TTC549 (cell line): ENCODE results near the gene SH3PXD2B.

ENCODE experiments used
- FAIRE-seq: peaks from 2 replicates; lab custom pipeline; 2012; peaks lifted over from hg19 to GRCh38; lab: Jason Lieb, UNC

Gene SH3PXD2B

GRCh38 chr5:172453206-172453985 lies 929 bp downstream of the SH3PXD2B start:
- FAIRE-seq: no peak

GRCh38 chr5:172452398-172453205 lies 1.7 kb downstream of the SH3PXD2B start:
- FAIRE-seq: no peak

GRCh38 chr5:172451771-172452197 lies 2.5 kb downstream of the SH3PXD2B start:
- FAIRE-seq: no peak

GRCh38 chr5:172450861-172451695 lies 3.2 kb downstream of the SH3PXD2B start:
- no peak for FAIRE-seq

GRCh38 chr5:172450453-172450852 lies 3.9 kb downstream of the SH3PXD2B start:
- FAIRE-seq: no peak

- no peak for FAIRE-seq
Measured at GRCh38 chr5:172448999-172449398, 5.3 kb downstream of the SH3PXD2B start.

- FAIRE-seq: no peak
Measured at GRCh38 chr5:172447646-172448365, 6.5 kb downstream of the SH3PXD2B start.

GRCh38 chr5:172446336-172447051 lies 7.8 kb downstream of the SH3PXD2B start:
- FAIRE-seq: no peak

- FAIRE-seq: no peak
Measured at GRCh38 chr5:172445866-172446265, 8.5 kb downstream of the SH3PXD2B start.

- FAIRE-seq: no peak
Measured at GRCh38 chr5:172444626-172445365, 9.5 kb downstream of the SH3PXD2B start.

GRCh38 chr5:172444110-172444510 lies 10.2 kb downstream of the SH3PXD2B start:
- no peak for FAIRE-seq

- no peak for FAIRE-seq
Measured at GRCh38 chr5:172443441-172444109, 10.8 kb downstream of the SH3PXD2B start.

- FAIRE-seq: no peak
Measured at GRCh38 chr5:172442592-172442991, 11.7 kb downstream of the SH3PXD2B start.

GRCh38 chr5:172441262-172441751 lies 13.0 kb downstream of the SH3PXD2B start:
- no peak for FAIRE-seq

- FAIRE-seq: no peak
Measured at GRCh38 chr5:172440486-172440885, 13.8 kb downstream of the SH3PXD2B start.

GRCh38 chr5:172439785-172440477 lies 14.4 kb downstream of the SH3PXD2B start:
- FAIRE-seq: no peak

GRCh38 chr5:172438319-172438668 lies 16.0 kb downstream of the SH3PXD2B start:
- FAIRE-seq: no peak

GRCh38 chr5:172437445-172438318 lies 16.6 kb downstream of the SH3PXD2B start:
- no peak for FAIRE-seq
